NCI-H446 treated with DMSO at 0.1 percent for 48 hours (cell line): ENCODE data around the gene HAX1.
"Not testable (repeated sequence)": the region's sequence is repeated elsewhere in the genome, so short reads cannot be mapped to it uniquely, and the experiment has no call there.

Source experiments
- DNase-seq: peaks from one replicate; lab custom pipeline; 2025; lab: John Stamatoyannopoulos, UW

HAX1 gene

DNA sequence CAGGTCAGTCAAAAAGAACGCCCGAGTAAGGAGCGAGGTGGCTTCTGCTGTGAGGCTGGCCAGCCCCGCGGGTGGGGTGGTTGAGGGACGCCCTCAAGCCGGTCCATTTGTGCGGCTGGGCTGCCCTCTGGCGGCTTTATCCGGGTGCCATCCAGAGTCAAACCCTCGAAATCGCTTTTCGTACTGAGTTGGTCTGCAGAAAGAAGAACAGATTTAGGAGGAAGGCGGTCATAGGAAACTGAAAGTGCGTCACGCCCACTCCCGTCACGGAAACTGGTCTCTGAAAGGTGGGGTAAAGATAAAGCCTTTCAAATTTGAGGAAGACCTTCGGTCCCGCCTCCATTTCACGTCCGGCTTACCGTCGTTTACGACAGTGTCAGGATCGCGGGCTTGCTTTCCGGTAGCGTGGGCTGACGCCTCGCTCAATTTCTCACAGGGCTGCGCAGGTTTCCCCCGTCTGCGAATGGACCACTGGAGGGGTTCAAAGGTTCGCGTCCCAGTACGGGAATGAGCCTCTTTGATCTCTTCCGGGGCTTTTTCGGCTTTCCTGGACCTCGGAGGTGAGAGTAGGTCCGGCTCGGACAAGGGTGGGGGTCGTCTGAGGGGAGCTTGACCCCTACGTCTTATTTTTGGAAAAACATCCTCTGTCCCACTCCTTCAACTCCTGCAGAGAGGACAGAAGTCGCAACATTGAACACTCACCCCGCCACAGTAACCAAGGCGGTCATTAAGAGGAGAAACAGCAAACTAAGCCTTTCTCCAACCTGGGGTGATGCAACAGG lies at the start of gene HAX1:
HAX1 (plus strand) TSS at position 413 of the 782 bp plus-strand sequence; CDS start at position 508, 95 bp downstream.
- peak; percentile 88 for DNase-seq

DNA sequence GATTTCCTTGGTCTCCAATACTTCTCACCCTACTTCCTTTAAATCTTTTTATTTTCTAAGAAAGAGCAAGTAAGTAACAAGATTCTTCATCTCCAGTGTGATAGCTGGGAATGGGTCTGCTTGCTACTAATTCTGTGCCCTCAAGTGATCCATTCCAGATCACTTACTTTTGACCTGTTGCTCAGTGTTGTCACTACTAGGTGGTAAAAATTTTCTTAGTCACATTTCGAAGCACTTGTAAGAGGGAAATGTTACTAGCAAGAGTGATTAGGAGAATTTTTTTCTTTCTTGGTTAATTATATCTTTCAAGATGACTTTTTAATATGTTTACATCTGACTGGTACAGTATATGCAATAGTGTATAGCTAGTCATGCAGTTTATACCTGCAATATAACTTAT lies 49.5 kb upstream of the HAX1 start:
- no peak for DNase-seq

DNA sequence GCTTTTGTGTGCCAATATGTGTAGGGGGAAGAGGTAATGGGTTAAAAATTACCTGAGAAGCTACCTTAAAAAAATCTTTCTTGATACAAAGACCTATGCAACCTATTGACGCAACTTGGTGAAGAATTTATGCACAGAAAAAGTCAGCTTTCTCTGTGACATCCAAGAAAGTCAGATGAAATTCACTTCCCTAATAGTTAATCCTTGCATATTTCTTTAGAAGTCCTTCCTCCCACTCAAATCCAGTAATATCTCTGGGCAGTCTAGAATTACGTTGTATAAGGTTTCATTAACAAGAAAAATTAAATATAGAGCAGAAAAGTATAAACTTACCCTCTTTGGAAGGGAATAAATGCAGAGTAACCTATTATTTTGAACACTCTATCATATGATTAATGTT lies 48.8 kb upstream of the HAX1 start:
- no peak for DNase-seq

DNA sequence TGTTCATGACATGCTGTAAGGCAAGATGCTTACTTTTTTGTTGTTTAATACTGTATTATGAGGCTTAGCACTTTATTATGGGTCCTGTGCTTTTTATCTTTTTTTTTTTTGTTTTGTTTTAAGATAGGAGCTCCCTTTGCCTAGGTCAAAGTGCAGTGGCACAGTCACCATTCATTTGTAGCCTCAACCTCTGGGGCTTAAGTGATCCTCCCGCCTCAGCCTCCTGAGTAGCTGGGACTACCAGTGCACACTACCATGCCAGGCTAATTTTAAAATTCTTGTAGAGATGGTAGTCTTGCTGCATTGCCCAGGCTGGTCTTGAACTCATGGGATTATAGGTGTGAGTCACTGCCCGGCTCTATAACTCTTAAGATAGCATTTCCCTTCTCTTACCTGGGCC lies 47.1 kb upstream of the HAX1 start:
- no peak for DNase-seq

DNA sequence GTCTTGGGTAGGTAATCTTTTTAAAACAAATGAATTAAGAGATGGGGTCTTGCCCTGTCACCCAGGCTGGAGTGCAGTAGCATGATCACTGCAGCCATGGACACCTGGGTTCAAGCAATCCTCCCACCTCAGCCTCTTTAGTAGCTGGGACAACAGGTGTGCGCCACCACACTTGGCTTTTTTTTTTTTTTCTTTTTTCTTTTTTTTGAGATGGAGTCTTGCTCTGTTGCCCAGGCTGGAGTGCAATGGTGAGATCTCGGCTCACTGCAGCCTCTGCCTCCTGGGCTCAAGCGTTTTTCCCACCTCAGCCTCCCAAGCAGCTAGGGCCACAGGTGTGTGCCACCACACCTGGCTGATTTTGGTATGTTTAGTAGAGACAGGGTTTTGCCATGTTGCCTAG lies 41.3 kb upstream of the HAX1 start:
- not testable (repeated sequence) for DNase-seq

DNA sequence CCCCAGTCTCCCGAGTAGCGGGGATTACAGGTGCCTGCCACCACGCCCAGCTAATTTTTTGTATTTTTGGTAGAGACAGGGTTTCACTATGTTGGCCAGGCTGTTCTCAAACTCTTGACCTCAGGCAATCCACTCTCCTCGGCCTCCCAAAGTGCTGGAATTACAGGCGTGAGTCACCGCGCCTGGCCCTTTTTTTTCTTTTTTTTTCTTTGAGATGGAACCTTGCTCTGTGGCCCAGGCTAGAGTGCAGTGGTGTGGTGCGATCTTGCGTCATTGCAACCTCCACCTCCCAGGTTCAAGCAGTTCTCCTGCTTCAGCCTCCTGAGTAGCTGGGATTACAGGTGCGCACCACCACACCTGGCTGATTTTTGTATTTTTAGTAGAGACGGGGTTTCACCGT lies 39.3 kb upstream of the HAX1 start:
- not testable (repeated sequence) for DNase-seq

DNA sequence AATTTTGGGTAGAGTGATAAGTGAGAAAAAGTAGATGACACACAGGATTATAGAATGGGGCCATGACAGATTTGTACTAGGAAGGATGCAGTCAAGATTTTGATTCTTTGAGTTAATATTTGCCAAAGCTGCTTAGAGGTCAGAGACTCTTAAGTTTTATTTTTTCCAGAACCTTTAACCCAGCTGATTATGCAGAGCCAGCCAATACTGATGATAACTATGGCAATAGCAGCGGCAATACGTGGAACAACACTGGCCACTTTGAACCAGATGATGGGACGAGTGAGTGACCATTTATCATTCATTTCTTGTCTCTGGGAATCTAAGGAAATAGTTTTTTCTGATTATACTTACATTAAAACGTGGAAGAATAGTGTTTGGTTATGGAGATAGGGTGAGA lies 35.6 kb upstream of the HAX1 start:
- no peak for DNase-seq

DNA sequence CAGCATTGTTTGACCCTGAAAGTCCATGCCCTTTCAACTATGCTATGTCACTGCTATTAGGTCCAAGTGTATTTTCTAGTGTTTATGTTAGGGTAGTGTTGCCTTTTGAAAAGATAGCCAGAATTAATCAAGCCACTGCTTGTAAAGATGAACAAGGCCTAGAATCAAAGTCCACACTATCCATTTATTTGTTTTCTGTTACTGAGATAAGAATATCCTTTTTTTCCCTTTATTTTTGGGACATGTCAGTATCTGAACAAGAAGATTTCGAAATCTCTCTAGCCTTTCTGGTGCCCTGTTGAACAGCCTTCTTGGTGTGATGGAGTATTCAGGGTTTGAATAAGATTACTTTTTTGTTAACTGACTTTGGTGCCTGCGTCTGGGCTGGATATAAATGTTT lies 35.0 kb upstream of the HAX1 start:
- DNase-seq = no peak

DNA sequence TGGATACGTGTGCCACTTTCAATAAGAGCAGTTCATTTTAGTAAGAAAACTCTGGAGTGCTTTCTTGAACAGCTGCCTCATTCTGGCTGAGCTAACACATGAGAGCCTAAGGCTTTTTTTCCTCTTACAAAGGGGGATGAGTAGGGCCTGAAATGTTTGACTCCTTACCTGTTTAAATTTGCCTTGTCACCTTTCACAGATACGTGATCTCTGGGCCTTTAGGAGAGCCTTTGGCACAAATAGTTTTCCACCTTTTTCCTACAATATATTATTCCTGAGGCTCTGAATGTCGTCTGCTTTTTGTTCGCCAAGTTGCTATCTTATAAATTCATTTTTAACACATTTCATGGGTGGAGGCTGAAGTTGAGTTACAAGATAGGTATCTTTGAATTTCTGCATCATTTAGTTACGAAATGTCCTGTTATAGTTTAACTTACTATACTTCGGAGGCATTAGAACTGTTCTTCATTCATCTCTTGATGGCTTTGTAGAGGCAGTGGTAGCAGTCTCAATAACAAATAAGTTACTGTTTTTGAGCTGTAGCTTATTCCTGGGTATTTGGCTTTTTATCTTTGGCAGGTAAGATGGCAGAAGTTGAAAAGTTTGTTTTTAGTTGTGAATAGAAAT lies 34.4 kb upstream of the HAX1 start:
- no peak for DNase-seq

DNA sequence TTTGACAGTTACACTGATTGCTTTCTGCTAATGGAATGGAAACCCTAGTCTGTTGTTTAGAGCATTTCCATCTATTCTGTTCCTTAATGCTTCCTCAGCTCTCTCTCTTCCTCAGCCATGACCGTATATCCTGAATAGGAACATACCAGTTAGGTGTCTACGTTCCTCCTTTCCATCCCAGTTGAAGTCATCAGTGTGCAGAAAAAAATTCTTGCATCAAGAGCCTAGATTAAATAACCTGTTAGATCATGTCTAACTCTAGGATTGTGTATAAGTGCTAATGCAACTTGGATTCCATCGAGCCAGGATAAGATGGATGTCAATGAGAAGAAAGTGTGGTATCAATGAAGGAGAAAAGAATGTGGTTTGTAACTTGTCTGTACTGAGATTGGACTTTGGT lies 32.9 kb upstream of the HAX1 start:
- DNase-seq = no peak

DNA sequence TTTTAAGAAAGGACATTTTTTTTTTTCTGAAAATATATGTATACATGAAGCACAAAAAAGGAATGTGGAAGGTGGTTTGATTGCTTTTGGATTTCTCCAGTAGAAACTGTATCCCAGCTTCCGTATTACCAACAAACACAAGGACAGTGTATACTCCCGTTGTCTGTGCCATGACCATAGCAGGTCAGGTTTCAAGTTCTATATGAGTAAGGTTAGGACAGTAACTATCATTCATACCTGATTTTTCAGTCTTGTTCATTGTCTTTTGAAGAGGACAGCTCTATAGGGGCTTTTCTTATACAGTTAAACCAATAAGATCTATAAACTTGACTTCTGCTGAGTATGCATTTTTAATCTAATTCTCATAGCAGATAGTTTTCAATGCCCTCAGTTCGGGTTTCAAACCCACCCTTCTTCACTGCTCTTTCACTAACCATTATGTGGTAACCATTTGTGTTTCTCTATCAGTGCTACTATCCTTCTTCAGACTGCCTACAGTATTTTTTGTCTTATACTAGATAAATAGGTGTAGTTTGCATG lies 32.1 kb upstream of the HAX1 start:
- DNase-seq = no peak

DNA sequence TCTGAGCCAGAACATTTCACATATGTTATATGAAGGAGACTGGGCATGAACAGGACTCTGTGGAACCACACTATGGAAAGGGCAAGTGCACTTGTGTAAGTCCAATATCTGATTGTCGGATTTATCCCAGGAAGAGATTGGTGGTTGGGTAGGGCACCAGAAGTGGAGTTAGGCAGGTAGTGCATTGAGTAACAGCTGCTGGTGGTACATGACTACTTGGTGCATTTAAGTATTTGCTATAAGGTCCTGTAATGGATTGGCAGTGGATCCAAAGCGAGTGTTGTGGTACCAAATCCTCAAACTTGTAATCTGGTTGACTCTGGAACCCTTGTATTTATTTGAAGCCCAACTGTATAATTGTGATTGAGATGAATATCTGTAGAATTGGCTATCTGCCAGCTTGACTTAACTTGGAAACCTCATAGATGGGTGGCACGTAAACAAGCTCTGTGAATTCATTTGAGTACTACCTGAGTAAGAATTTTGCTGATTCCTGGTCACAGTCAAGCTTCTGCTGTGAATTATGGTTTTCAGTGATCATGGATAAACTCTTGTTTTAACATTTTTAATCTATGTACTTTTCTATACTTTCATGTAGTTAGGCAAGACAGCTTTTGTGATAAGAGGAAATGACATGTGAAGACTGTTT lies 30.6 kb upstream of the HAX1 start:
- no peak for DNase-seq

DNA sequence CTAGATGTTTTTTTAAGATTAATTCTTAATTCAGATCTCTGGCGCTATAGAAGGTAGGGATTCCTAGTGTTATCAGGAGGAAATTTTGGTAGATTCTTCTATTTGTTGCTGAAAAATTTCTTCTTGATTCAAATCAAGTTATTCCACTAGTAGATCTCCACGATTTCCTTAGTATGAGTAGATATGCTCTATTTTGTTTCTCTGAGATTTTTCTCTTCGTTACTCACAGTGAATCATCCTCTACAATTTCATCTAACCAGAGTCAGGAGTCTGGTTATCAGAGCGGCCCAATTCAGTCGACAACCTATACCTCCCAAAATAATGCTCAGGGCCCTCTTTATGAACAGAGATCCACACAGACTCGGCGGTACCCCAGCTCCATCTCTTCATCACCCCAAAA lies 18.8 kb upstream of the HAX1 start:
- DNase-seq = no peak

DNA sequence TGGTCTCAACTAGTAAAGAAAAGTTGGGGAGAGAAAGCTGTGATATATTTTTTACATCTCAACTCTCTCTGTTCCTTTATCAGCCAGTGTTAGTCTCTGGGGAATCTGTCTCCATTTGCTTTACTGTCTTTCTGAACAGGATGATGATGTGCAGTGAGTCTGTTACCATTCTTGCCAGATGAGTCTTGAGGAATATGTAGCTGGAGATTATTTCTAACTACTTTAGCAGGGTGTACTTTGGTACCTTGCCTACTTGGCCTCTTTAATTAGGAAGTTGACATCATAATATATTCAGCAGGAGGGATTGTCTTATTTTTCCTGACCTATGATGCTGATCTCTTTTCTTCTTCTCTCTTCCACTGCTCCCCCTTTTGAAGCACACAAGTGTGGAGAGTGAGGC lies 15.7 kb upstream of the HAX1 start:
- DNase-seq = no peak

DNA sequence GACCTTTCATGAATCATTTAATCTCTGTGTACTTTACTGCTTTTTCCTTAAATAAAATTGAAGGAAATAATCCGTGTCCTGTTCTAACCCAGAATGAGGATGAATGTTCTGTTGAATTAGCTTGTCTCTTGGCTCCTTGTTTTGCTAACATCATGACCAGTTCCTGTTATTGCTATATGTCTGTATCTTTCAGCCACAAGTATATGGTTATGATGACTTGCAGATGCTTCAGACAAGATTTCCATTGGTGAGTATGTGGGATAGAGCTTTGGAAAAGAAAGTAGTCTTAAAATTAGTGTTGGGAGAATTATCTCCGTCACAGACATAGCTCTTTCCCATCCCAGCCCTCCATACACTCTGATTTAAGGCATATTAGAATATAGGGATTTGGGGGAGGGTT lies 13.6 kb upstream of the HAX1 start:
- no peak for DNase-seq

DNA sequence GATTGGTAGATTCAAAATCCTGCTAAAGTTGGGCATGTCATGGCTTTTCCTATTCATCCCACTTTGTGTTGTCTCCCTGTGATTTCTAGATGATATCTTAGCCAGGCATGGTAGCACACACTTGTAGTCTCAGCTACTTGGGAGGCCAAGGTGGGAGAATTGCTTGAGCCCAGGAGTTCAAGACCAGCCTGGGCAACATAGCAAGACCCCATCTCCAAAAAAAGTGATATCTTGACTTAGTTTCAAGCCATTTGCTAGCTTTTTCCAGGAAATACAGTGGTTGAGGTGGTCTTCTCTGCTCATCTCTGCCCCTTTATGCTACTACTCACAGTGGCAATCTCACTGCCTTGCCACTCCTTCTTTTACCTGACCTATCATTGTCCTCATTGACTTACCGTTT lies 12.3 kb upstream of the HAX1 start:
- no peak for DNase-seq

DNA sequence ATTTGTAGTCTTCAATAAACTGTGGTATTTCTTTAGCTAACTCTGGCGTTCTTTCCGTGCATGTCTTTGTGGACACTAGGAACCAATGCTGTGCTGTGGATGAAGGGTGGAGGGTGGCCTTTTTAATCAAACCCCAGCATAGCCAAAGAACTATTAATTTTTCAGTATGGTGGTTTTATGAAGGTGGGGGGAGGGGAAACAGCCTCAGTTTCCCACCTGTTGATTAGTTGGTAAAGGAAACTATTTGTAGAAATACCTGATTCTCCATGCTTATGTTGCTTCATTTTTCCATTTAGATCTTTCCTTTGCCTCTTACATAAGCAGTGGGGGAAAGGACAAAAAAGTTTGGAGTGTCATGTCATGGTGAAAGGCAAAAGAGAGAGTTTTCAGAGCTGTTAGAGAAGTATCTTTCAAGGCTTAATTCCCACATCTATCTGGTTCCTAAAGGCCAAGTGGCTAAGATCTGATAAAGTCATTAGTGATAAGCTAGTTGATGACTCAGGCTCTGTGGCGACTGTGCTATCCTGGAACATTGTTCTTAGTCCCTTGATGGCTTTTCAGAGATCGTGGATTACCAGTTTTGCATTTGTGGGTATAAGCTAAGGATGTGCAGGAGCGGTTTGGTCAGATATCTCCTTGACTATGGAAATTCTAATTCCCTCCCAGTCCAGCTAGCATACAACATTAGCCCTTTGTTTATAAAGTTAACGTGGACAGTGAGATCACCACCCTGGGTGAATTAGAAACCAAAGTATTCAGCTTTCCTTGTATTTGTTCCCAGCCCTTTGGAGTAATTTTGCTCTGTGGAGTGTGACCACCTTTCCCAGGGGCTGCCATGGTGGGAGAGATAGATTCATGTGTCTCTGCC lies 8.7 kb upstream of the HAX1 start:
- DNase-seq = no peak

DNA sequence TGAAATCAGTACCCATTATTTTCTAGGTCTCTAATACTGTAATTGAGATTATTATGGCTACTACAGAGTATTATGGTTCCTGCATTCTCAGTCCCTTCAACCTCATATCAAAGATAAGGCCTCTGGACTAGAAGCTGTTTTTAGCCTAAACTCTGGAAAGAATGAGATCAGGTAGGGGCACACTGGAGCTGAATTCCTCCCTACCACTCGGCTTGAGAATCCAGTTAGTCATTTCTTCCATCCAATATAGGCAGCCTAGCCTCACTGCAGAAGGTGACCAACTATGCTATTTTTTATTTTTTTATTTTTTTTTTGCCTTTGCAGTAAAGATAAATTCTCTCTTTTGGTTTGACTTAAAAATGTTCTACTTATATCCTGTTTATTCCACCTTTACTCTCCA lies 8.0 kb upstream of the HAX1 start:
- no peak for DNase-seq

DNA sequence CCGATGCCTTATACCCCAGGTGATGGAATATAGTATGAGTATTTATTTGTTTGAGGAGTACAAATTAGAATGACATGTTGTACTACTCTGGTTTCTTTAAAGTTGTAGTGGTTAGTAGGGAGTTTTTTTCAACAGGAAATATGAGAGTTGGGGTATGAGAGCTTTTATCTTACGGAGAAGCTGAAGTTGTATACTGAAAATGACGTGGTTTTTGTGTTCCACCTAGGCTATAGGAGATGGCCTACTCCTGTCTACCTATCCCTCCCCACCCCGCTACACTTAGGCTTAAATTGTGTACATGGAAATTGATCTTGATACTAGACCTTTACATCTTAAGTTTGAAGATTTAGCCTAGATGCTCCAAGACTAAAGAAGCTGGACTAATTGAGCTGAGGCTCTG lies 6.8 kb upstream of the HAX1 start:
- no peak for DNase-seq

DNA sequence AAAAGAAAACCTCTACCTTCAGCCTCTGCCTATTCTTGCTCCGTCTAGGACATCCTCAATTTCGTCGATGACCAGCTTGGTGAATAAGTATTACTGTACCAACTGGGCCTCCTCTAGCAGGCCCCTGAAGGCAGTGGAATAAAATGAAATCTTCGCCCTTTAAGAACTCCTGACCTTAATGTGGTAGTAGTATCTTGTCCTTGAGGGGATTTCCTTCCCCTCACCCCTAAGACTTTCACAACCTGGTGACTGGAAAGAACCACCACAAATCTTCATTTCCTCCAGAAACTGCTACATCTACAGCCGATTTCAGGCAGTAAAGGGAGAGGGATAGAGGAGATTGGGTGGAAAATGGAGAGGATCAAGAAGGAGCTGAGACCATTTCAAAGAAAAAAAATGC lies 1.6 kb upstream of the HAX1 start:
- DNase-seq = no peak

DNA sequence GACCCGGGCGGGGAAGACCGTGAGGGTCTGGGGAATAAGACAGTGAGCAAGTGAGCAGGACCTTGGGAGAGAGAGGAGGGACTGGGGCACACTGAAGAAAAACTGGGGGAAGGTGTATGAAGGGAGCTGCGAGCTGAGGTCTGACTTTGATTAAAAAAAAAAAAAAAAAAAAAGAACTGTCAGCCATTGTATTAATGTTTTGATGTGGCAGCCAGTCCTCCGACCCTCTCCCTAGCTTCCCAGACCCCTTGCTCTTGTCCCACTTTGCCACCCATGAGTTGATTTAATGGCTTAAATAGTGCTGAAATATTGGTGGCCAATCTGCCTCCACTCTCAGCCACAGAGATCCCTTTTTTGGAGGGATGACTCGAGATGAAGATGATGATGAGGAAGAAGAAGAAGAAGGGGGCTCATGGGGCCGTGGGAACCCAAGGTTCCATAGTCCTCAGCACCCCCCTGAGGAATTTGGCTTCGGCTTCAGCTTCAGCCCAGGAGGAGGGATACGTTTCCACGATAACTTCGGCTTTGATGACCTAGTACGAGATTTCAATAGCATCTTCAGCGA lies 652 bp downstream of the HAX1 start:
- no peak for DNase-seq

DNA sequence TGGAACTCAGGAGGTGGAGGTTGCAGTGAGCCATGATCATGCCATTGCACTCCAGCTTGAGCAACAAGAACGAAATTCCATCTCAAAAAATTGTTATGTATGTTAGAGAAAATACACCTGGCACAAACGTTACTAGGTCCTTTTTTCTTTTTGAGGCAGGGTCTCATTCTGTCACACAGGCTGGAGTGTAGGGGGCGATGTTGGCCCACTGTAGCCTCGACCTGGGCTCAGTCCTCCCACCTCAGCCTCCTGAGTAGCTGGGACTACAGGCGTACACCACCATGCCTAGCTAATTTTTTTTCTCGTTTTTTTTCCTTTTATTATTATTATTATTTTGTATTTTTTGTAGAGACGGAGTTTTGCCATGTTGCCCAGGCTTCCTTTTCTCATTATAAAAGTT lies 4.4 kb downstream of the HAX1 start:
- no peak for DNase-seq
